HG03025 (cell line): ENCODE measurements around the gene DPEP2.

Experiments
- ATAC-seq: cut with Tn5 transposase; IDR thresholded peaks from one replicate; pipeline ENCODE4 v1.9.1; 2021; ENCODE audit warnings: mild to moderate bottlenecking, moderate library complexity; ENCODE audit not compliant: unreplicated experiment, low FRiP score

The DPEP2 gene

GRCh38 chr16:67957622-67958021 lies 41.7 kb downstream of the DPEP2 start:
- no peak for ATAC-seq

- no peak for ATAC-seq
These were observed 44.7 kb downstream of the DPEP2 start for GRCh38 chr16:67954421-67955196.

- no peak for ATAC-seq
These were observed 45.5 kb downstream of the DPEP2 start for GRCh38 chr16:67953641-67954375.

- ATAC-seq: no peak
These were observed 47.8 kb downstream of the DPEP2 start for GRCh38 chr16:67951485-67951884.

GRCh38 chr16:67950335-67950843 lies 48.9 kb downstream of the DPEP2 start:
- ATAC-seq: no peak

GRCh38 chr16:67949645-67950044 lies 49.6 kb downstream of the DPEP2 start:
- no peak for ATAC-seq

- no peak for ATAC-seq
These were observed 51.3 kb downstream of the DPEP2 start for GRCh38 chr16:67948015-67948414.

GRCh38 chr16:67946966-67947558 lies 52.2 kb downstream of the DPEP2 start:
- ATAC-seq: no peak

GRCh38 chr16:67946128-67946569 lies 53.1 kb downstream of the DPEP2 start:
- ATAC-seq: no peak

GRCh38 chr16:67945392-67945933 lies 53.8 kb downstream of the DPEP2 start:
- no peak for ATAC-seq

- ATAC-seq: no peak
These were observed 54.4 kb downstream of the DPEP2 start for GRCh38 chr16:67944690-67945391.

- ATAC-seq: no peak
These were observed 55.4 kb downstream of the DPEP2 start, which contains the start of gene LCAT for GRCh38 chr16:67943619-67944504. Gene LCAT (minus strand): TSS chr16:67944120. CDS start chr16:67944101, 19 bp downstream.

GRCh38 chr16:67943256-67943618 lies 56.0 kb downstream of the DPEP2 start:
- ATAC-seq: no peak

- no peak for ATAC-seq
These were observed 56.6 kb downstream of the DPEP2 start for GRCh38 chr16:67942510-67943255.

- no peak for ATAC-seq
These were observed 57.1 kb downstream of the DPEP2 start for GRCh38 chr16:67942200-67942509.

- no peak for ATAC-seq
These were observed 57.6 kb downstream of the DPEP2 start for GRCh38 chr16:67941469-67942199.

- no peak for ATAC-seq
These were observed 58.7 kb downstream of the DPEP2 start for GRCh38 chr16:67940446-67941089.
